HCT116 (cell line): ENCODE measurements around the gene BRAP. TPM values are rescaled to one million over a fixed set of nuclear protein-coding genes. Genes with fewer than 3 reads are reported as not detected.

Experiments
- ATAC-seq: fragments of 200-7000 bp; cut with Tn5 transposase; 2 replicates; pipeline ENCODE4 v1.9.1; 2020; ENCODE audit warnings: mild to moderate bottlenecking, moderate library complexity
- BruUV-seq: library from RNA; stranded (reverse); fragments of 400-500 nt; replicated peaks from 2 replicates; lab custom pipeline; 2021; lab: Mats Ljungman, UMichigan
- CTCF ChIA-PET: fragments of 300-600 bp; sonication (Branson Sonifier 250); formaldehyde crosslinking; loops from one replicate; lab custom pipeline; 2021; ENCODE audit warnings: antibody characterized with exemption; lab: Charles Lee
- POLR2A ChIA-PET: fragments of 300-600, 350-600 bp; sonication (Branson Sonifier 250); formaldehyde crosslinking; loops from one replicate; lab custom pipeline; 2021; ENCODE audit warnings: antibody characterized with exemption; lab: Charles Lee
- RAD21 ChIA-PET, 2 experiments: fragments of 300-600 bp; sonication (Branson Sonifier 250); formaldehyde crosslinking; loops; one replicate each; lab custom pipeline; 2023; ENCODE audit warnings: low total read pairs in 2 of 2; ENCODE audit not compliant: uncharacterized antibody in 2 of 2, unreplicated experiment in 2 of 2, low non-redundant PET in 1 of 2; lab: Charles Lee
- DNase-seq: peaks from one replicate; pipeline ENCODE4 v3.0.0-alpha.2; 2010; ENCODE audit warnings: low read depth, low spot score
- H2AFZ ChIP-seq: fragments of 200-600 bp; shearing (Covaris generic), sonication (generic); 2 replicates; pipeline ENCODE4 v1.6.1; 2017; ENCODE audit warnings: low read depth, mixed run types, mixed read lengths, antibody characterized with exemption, low read length; ENCODE audit not compliant: poor library complexity, severe bottlenecking
- H3K27ac ChIP-seq: 2 replicates; pipeline ENCODE4 v1.5.1; 2012; ENCODE audit warnings: low read depth, low read length
- H3K27me3 ChIP-seq: fragments of 200-600 bp; sonication (generic); 2 replicates; pipeline ENCODE4 v1.6.1; 2016; ENCODE audit warnings: mixed run types, low read length, mixed read lengths; ENCODE audit not compliant: insufficient read depth
- H3K36me3 ChIP-seq, 2 experiments: fragments of 200-500 bp in 1 of 2; fragments of 200-600 bp in 1 of 2; sonication (Bioruptor generic) in 1 of 2; sonication (generic) in 1 of 2; 2 replicates each; pipeline versions ENCODE4 v1.5.1 to v1.6.1; 2014 to 2016; ENCODE audit warnings: low read length in 2 of 2, inconsistent platforms in 1 of 2, mixed read lengths in 1 of 2, mixed run types in 1 of 2; ENCODE audit not compliant: insufficient read depth in 2 of 2, control insufficient read depth in 1 of 2
- H3K4me1 ChIP-seq, 2 experiments: fragments of 200-600 bp in 1 of 2; sonication (generic) in 1 of 2; 2 replicates each; pipeline versions ENCODE4 v1.5.1 to v1.6.1; 2012 to 2017; ENCODE audit warnings: low read length in 2 of 2, inconsistent platforms in 1 of 2, mild to moderate bottlenecking in 1 of 2, mixed read lengths in 1 of 2, mixed run types in 1 of 2, moderate library complexity in 1 of 2; ENCODE audit not compliant: insufficient read depth in 2 of 2, control insufficient read depth in 1 of 2
- H3K4me2 ChIP-seq: fragments of 200-600 bp; sonication (generic); 2 replicates; pipeline ENCODE4 v1.6.1; 2017; ENCODE audit warnings: mixed run types, low read length, mixed read lengths
- H3K4me3 ChIP-seq, 2 experiments: fragments of 200-600 bp in 1 of 2; sonication (generic) in 1 of 2; replicated peaks in 1 of 2; 2 replicates each; pipeline ENCODE4 v1.5.1; 2011 to 2016; ENCODE audit warnings: low read length in 2 of 2, control low read depth in 1 of 2, low read depth in 1 of 2, mild to moderate bottlenecking in 1 of 2, mixed read lengths in 1 of 2, mixed run types in 1 of 2
- H3K79me2 ChIP-seq: fragments of 200-600 bp; sonication (generic); 2 replicates; pipeline ENCODE4 v1.6.1; 2017; ENCODE audit warnings: mild to moderate bottlenecking, mixed run types, low read length, moderate library complexity, mixed read lengths; ENCODE audit not compliant: insufficient read depth
- H3K9ac ChIP-seq: fragments of 200-600 bp; sonication (generic); 2 replicates; pipeline ENCODE4 v1.6.1; 2016; ENCODE audit warnings: low read length, mixed read lengths
- H3K9me2 ChIP-seq: fragments of 200-600 bp; sonication (generic), shearing (Covaris generic); 2 replicates; pipeline ENCODE4 v1.6.1; 2017; ENCODE audit warnings: mixed run types, mild to moderate bottlenecking, moderate library complexity; ENCODE audit not compliant: insufficient read depth
- H3K9me3 ChIP-seq, 2 experiments: fragments of 200-500 bp in 1 of 2; fragments of 200-600 bp in 1 of 2; sonication (Bioruptor generic) in 1 of 2; sonication (generic) in 1 of 2; 2 replicates each; pipeline ENCODE4 v1.6.1; 2014 to 2017; ENCODE audit warnings: low read length in 2 of 2, mixed read lengths in 2 of 2, inconsistent platforms in 1 of 2, low read depth in 1 of 2, mild to moderate bottlenecking in 1 of 2, mixed run types in 1 of 2, moderate library complexity in 1 of 2; ENCODE audit not compliant: control insufficient read depth in 1 of 2, insufficient read depth in 1 of 2
- H4K20me1 ChIP-seq: fragments of 200-600 bp; sonication (generic), shearing (Covaris generic); 2 replicates; pipeline ENCODE4 v1.6.1; 2017; ENCODE audit warnings: mixed run types, mild to moderate bottlenecking, moderate library complexity; ENCODE audit not compliant: insufficient read depth
- CEBPB ChIP-seq: IDR thresholded peaks from 2 replicates; pipeline ENCODE4 v1.6.1; 2012; ENCODE audit warnings: low read depth
- EGR1 ChIP-seq: IDR thresholded peaks from 2 replicates; pipeline ENCODE4 v1.6.1; 2012; ENCODE audit warnings: low read depth
- ELF1 ChIP-seq: IDR thresholded peaks from 2 replicates; pipeline ENCODE4 v1.6.1; 2012; ENCODE audit warnings: low read depth, borderline replicate concordance
- EZH2 ChIP-seq: fragments of 200-600 bp; sonication (generic); IDR thresholded peaks from 2 replicates; pipeline ENCODE4 v1.6.1; 2017; ENCODE audit warnings: antibody characterized with exemption, mixed run types
- EZH2phosphoT487 ChIP-seq: fragments of 200-600 bp; IDR thresholded peaks from 2 replicates; pipeline ENCODE4 v1.6.1; 2018; ENCODE audit warnings: antibody characterized with exemption, borderline replicate concordance
- JUND ChIP-seq: IDR thresholded peaks from 2 replicates; pipeline ENCODE4 v1.6.1; 2012
- POLR2A ChIP-seq: IDR thresholded peaks from 2 replicates; pipeline ENCODE4 v1.7.0; 2011; ENCODE audit warnings: borderline replicate concordance; ENCODE audit not compliant: insufficient read depth, insufficient read length; ENCODE audit errors: extremely low read depth
- POLR2AphosphoS5 ChIP-seq: IDR thresholded peaks from 2 replicates; pipeline ENCODE4 v1.6.1; 2011; ENCODE audit warnings: mild to moderate bottlenecking, low read depth, low read length, moderate library complexity
- RAD21 ChIP-seq: IDR thresholded peaks from 2 replicates; pipeline ENCODE4 v1.6.1; 2012; ENCODE audit warnings: low read depth, mild to moderate bottlenecking
- SIN3A ChIP-seq: IDR thresholded peaks from 2 replicates; pipeline ENCODE4 v1.6.1; 2012; ENCODE audit warnings: low read depth
- SP1 ChIP-seq: IDR thresholded peaks from 2 replicates; pipeline ENCODE4 v1.6.1; 2012; ENCODE audit warnings: low read depth
- SRF ChIP-seq: IDR thresholded peaks from 2 replicates; pipeline ENCODE4 v1.6.1; 2012; ENCODE audit warnings: low read depth
- TCF7L2 ChIP-seq: IDR thresholded peaks from 2 replicates; pipeline ENCODE4 v1.7.0; 2011; ENCODE audit warnings: borderline replicate concordance, inconsistent platforms; ENCODE audit not compliant: insufficient read depth, insufficient read length; ENCODE audit errors: extremely low read depth
- YY1 ChIP-seq: IDR thresholded peaks from 2 replicates; pipeline ENCODE4 v1.6.1; 2011; ENCODE audit warnings: low read length, low read depth, moderate library complexity, mild to moderate bottlenecking; ENCODE audit not compliant: insufficient replicate concordance; ENCODE audit errors: extremely low read depth
- ZFX ChIP-seq: fragments of 450-650 bp; IDR thresholded peaks from 2 replicates; pipeline ENCODE4 v1.6.1; 2017
- ZNF274 ChIP-seq: fragments of 200-500 bp; sonication (Bioruptor generic); IDR thresholded peaks from 2 replicates; pipeline ENCODE4 v1.6.1; 2014; ENCODE audit warnings: mild to moderate bottlenecking, low read depth, low read length, inconsistent platforms
- intact Hi-C: fragments of 100-400 bp; cut with micrococcal nuclease; formaldehyde crosslinking; loops from 2 replicates; pipeline ENCODE4 v1.10.0; 2022
- total RNA-seq: library from RNA; stranded (reverse); gene quantifications from one replicate; pipeline ENCODE4 v1.2.1, GENCODE V29; 2021; ENCODE audit not compliant: unreplicated experiment
- TF ChIP-seq, protein P1 (sequence below): IDR thresholded peaks from 2 replicates; pipeline ENCODE4 v1.6.1; 2011; ENCODE audit warnings: mild to moderate bottlenecking, low read length, moderate library complexity; ENCODE audit not compliant: insufficient replicate concordance; ENCODE audit errors: extremely low read depth
- TF ChIP-seq, protein P2 (sequence below): IDR thresholded peaks from 2 replicates; pipeline ENCODE4 v1.6.1; 2012
- TF ChIP-seq, protein P3 (sequence below), 3 experiments: fragments of 200-600 bp in 1 of 3; sonication (generic) in 1 of 3; IDR thresholded peaks in 2 of 3; conservative IDR thresholded peaks in 1 of 3; 2 replicates each; pipeline ENCODE4 v1.5.1; 2012 to 2017; ENCODE audit warnings: low read depth in 2 of 3, low read length in 2 of 3, antibody characterized with exemption in 1 of 3, borderline replicate concordance in 1 of 3, control low read depth in 1 of 3, mild to moderate bottlenecking in 1 of 3, mixed read lengths in 1 of 3, mixed run types in 1 of 3, moderate library complexity in 1 of 3; ENCODE audit not compliant: insufficient read depth in 1 of 3
- TF ChIP-seq, protein P4 (sequence below): IDR thresholded peaks from 2 replicates; pipeline ENCODE4 v1.6.1; 2012; ENCODE audit warnings: low read depth

BRAP gene
- total RNA-seq, 1 experiment from 2014 or later = 16.7 TPM

DNA sequence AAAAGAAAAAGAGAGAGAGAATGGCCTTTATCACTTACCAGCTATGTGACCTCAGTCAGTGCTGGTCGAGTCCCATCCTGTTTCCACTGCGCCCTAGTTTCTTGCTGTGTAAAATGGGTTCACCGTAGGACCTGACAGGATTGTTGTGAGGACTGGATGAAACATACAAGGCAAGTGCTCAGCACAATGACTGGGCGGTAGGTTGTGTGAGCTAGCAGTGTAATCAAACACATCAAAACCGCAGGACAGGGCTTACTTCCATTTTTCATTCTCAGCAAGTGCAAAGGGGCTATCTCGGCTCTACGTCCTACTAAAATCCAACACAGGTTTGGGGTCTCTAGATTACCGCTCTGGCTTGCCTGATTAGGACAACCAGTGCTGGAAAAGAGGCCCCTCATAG lies 50.2 kb downstream of the BRAP start:
- BruUV-seq = no TSS peak
- no peak overlapping the region for H3K9ac ChIP-seq
- CTCF ChIA-PET = no interaction called here
- intact Hi-C loops = no loop called here
- RAD21 ChIA-PET = no interaction called here
- no peak overlapping the region for H3K4me2 ChIP-seq
- H3K27ac ChIP-seq = no peak overlapping the region
- H3K36me3 ChIP-seq = no peaks in the 10 kb centered on the region
- H3K27me3 ChIP-seq = no peaks in the 10 kb centered on the region
- DNase-seq = no peak
- H3K9me3 ChIP-seq = no peaks in the 10 kb centered on the region
- H4K20me1 ChIP-seq = no peaks in the 10 kb centered on the region
- no peak overlapping the region for H2AFZ ChIP-seq
- no peak overlapping the region for H3K4me3 ChIP-seq
- H3K79me2 ChIP-seq = no peaks in the 10 kb centered on the region
- H3K4me1 ChIP-seq = no peaks in the 10 kb centered on the region
- H3K9me2 ChIP-seq = no peaks in the 10 kb centered on the region
- no peak for ATAC-seq
- TF ChIP-seq SIN3A = no peak
- no peak for TF ChIP-seq SP1
- TF ChIP-seq, protein P1, sequence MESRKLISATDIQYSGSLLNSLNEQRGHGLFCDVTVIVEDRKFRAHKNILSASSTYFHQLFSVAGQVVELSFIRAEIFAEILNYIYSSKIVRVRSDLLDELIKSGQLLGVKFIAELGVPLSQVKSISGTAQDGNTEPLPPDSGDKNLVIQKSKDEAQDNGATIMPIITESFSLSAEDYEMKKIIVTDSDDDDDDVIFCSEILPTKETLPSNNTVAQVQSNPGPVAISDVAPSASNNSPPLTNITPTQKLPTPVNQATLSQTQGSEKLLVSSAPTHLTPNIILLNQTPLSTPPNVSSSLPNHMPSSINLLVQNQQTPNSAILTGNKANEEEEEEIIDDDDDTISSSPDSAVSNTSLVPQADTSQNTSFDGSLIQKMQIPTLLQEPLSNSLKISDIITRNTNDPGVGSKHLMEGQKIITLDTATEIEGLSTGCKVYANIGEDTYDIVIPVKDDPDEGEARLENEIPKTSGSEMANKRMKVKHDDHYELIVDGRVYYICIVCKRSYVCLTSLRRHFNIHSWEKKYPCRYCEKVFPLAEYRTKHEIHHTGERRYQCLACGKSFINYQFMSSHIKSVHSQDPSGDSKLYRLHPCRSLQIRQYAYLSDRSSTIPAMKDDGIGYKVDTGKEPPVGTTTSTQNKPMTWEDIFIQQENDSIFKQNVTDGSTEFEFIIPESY = no peak
- TF ChIP-seq, protein P2, sequence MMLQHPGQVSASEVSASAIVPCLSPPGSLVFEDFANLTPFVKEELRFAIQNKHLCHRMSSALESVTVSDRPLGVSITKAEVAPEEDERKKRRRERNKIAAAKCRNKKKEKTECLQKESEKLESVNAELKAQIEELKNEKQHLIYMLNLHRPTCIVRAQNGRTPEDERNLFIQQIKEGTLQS = no peak
- no peak for TF ChIP-seq POLR2A
- no peak for TF ChIP-seq CEBPB
- no peak for TF ChIP-seq ZFX
- TF ChIP-seq POLR2AphosphoS5 = no peak
- TF ChIP-seq YY1 = no peak
- TF ChIP-seq EZH2phosphoT487 = no peak
- no peak for TF ChIP-seq SRF
- TF ChIP-seq ELF1 = no peak
- TF ChIP-seq EZH2 = no peak
- TF ChIP-seq, protein P3, sequence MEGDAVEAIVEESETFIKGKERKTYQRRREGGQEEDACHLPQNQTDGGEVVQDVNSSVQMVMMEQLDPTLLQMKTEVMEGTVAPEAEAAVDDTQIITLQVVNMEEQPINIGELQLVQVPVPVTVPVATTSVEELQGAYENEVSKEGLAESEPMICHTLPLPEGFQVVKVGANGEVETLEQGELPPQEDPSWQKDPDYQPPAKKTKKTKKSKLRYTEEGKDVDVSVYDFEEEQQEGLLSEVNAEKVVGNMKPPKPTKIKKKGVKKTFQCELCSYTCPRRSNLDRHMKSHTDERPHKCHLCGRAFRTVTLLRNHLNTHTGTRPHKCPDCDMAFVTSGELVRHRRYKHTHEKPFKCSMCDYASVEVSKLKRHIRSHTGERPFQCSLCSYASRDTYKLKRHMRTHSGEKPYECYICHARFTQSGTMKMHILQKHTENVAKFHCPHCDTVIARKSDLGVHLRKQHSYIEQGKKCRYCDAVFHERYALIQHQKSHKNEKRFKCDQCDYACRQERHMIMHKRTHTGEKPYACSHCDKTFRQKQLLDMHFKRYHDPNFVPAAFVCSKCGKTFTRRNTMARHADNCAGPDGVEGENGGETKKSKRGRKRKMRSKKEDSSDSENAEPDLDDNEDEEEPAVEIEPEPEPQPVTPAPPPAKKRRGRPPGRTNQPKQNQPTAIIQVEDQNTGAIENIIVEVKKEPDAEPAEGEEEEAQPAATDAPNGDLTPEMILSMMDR (IDR thresholded peaks at IDR 0.05 in 2 of 3, conservative IDR thresholded peaks at IDR 0.05 in 1 of 3; ENCODE audit: borderline replicate concordance in 1 of 3, insufficient read depth in 1 of 3, low read depth in 2 of 3, low read length in 2 of 3) = no peak
- no peak for TF ChIP-seq ZNF274
- no peak for TF ChIP-seq TCF7L2
- TF ChIP-seq, protein P4, sequence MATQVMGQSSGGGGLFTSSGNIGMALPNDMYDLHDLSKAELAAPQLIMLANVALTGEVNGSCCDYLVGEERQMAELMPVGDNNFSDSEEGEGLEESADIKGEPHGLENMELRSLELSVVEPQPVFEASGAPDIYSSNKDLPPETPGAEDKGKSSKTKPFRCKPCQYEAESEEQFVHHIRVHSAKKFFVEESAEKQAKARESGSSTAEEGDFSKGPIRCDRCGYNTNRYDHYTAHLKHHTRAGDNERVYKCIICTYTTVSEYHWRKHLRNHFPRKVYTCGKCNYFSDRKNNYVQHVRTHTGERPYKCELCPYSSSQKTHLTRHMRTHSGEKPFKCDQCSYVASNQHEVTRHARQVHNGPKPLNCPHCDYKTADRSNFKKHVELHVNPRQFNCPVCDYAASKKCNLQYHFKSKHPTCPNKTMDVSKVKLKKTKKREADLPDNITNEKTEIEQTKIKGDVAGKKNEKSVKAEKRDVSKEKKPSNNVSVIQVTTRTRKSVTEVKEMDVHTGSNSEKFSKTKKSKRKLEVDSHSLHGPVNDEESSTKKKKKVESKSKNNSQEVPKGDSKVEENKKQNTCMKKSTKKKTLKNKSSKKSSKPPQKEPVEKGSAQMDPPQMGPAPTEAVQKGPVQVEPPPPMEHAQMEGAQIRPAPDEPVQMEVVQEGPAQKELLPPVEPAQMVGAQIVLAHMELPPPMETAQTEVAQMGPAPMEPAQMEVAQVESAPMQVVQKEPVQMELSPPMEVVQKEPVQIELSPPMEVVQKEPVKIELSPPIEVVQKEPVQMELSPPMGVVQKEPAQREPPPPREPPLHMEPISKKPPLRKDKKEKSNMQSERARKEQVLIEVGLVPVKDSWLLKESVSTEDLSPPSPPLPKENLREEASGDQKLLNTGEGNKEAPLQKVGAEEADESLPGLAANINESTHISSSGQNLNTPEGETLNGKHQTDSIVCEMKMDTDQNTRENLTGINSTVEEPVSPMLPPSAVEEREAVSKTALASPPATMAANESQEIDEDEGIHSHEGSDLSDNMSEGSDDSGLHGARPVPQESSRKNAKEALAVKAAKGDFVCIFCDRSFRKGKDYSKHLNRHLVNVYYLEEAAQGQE = no peak
- TF ChIP-seq JUND = no peak
- TF ChIP-seq EGR1 = no peak
- no peak for TF ChIP-seq RAD21
- POLR2A ChIA-PET = no interaction called here
